ENCODE results near the gene FBXO39. TPM values are rescaled to one million over a fixed set of nuclear protein-coding genes. Genes with fewer than 3 reads are reported as not detected.
A peak's percentile ranks its signal among the peaks of the same experiment; 100 is the strongest.

The FBXO39 gene
- total RNA-seq, 1 experiment from 2014 or later = not detected

- Histone ChIP-seq H3K9me3 (ENCODE audit: control insufficient read depth, insufficient read depth, low read depth, low read length) (no peaks in the 10 kb centered on the region), H3K27me3 (ENCODE audit: control insufficient read depth, insufficient read depth, low read length) (no peaks in the 10 kb centered on the region), H3K4me3 (ENCODE audit: low read depth in 2 of 2, low read length in 2 of 2) (no peak overlapping the region), H3K27ac (ENCODE audit: low read length) (no peak overlapping the region), H3K36me3 (ENCODE audit: control insufficient read depth, insufficient read depth, low read length) (no peaks in the 10 kb centered on the region), H3K4me1 (ENCODE audit: control insufficient read depth, insufficient read depth, low read length) (no peaks in the 10 kb centered on the region)
- TF ChIP-seq REST (IDR thresholded peaks at IDR 0.05; ENCODE audit: insufficient read depth in 1 of 2, low read depth in 2 of 2, low read length in 1 of 2) (no peak), TCF7L2 (IDR thresholded peaks at IDR 0.05; ENCODE audit: low read depth, low read length) (no peak), POLR2AphosphoS5 (IDR thresholded peaks at IDR 0.05; ENCODE audit: low read depth, low read length) (no peak), CTCF (IDR thresholded peaks at IDR 0.05) (no peak), SIN3A (IDR thresholded peaks at IDR 0.05; ENCODE audit: borderline replicate concordance, insufficient read depth, low read depth, low read length) (no peak)
- ChIA-PET CTCF (no interaction called here), POLR2A (no interaction called here)
- no peak for ATAC-seq
- intact Hi-C loops (cut with micrococcal nuclease; ENCODE audit: unreplicated experiment) (no loop called here), in situ Hi-C loops (cut with HindIII; ENCODE audit: low pct_unique_long_range_greater_than_20kb, low sequenced_read_pairs) (no loop called here)
- BruUV-seq (replicated peaks) = no TSS peak
- no peak for DNase-seq (ENCODE audit: low read depth, low spot score)
These were observed 22.5 kb upstream of the FBXO39 start for GRCh38 chr17:6753546-6753945.

DNA sequence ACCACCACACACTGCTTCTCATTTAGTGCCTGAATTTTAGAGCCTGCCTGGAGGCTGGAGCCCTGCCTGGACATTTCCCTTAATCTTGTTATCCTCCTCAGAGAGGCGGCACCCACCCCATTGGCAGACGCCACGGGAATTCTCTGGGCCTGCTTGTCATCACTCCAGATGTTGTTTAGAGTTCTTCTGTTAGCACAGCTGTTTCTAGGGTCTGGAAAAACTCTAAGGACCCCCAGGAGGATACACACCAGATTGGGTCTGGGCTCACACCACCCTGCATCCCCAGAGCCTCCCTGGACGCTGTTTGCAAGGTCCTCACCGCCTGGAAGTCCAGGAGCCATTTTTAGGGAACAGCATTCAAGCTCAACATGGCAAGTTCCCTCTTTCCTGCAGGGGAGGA lies 20.7 kb upstream of the FBXO39 start:
- DNase-seq (ENCODE audit: low read depth, low spot score) = no peak
- no peaks in the 10 kb centered on the region for H3K27me3 ChIP-seq (ENCODE audit: control insufficient read depth, insufficient read depth, low read length)
- TF ChIP-seq CTCF (IDR thresholded peaks at IDR 0.05) (no peak), SIN3A (IDR thresholded peaks at IDR 0.05; ENCODE audit: borderline replicate concordance, insufficient read depth, low read depth, low read length) (no peak), REST (IDR thresholded peaks at IDR 0.05; ENCODE audit: insufficient read depth in 1 of 2, low read depth in 2 of 2, low read length in 1 of 2) (no peak), POLR2AphosphoS5 (IDR thresholded peaks at IDR 0.05; ENCODE audit: low read depth, low read length) (no peak)
- POLR2A ChIA-PET = no interaction called here
- H3K27ac ChIP-seq (ENCODE audit: low read length) = peak overlapping the region; percentile 35; the same call in 1 of the 2 replicates
- no peaks in the 10 kb centered on the region for H3K36me3 ChIP-seq (ENCODE audit: control insufficient read depth, insufficient read depth, low read length)
- intact Hi-C loops (cut with micrococcal nuclease; ENCODE audit: unreplicated experiment) (no loop called here), in situ Hi-C loops (cut with HindIII; ENCODE audit: low pct_unique_long_range_greater_than_20kb, low sequenced_read_pairs) (no loop called here)
- CTCF ChIA-PET = no interaction called here
- H3K4me3 ChIP-seq (ENCODE audit: low read depth in 2 of 2, low read length in 2 of 2) = peak overlapping the region in 1 of 2 experiments; percentile 52; a peak in 2 of 4 replicates
- no TSS peak for BruUV-seq (replicated peaks)
- no peaks in the 10 kb centered on the region for H3K9me3 ChIP-seq (ENCODE audit: control insufficient read depth, insufficient read depth, low read depth, low read length)
- peak; percentile 28; the same call in 1 of the 2 replicates for ATAC-seq
- no peaks in the 10 kb centered on the region for H3K4me1 ChIP-seq (ENCODE audit: control insufficient read depth, insufficient read depth, low read length)
